Activated CD4-positive, alpha-beta T cell treated with anti-CD3 and anti-CD28 coated beads, Interleukin-10, Interleukin-2, amounts not matched to agents 100 ng/mL and 50 ng/mL, durations not matched to agents 16 hours and 8 hours (primary cell): ENCODE results near the gene PPT2.
"Not testable (repeated sequence)": the region's sequence is repeated elsewhere in the genome, so short reads cannot be mapped to it uniquely, and the experiment has no call there.

ENCODE experiments used
- DNase-seq: peaks from one replicate; pipeline ENCODE4 v3.0.0-alpha.2; 2020

The PPT2 gene

DNA sequence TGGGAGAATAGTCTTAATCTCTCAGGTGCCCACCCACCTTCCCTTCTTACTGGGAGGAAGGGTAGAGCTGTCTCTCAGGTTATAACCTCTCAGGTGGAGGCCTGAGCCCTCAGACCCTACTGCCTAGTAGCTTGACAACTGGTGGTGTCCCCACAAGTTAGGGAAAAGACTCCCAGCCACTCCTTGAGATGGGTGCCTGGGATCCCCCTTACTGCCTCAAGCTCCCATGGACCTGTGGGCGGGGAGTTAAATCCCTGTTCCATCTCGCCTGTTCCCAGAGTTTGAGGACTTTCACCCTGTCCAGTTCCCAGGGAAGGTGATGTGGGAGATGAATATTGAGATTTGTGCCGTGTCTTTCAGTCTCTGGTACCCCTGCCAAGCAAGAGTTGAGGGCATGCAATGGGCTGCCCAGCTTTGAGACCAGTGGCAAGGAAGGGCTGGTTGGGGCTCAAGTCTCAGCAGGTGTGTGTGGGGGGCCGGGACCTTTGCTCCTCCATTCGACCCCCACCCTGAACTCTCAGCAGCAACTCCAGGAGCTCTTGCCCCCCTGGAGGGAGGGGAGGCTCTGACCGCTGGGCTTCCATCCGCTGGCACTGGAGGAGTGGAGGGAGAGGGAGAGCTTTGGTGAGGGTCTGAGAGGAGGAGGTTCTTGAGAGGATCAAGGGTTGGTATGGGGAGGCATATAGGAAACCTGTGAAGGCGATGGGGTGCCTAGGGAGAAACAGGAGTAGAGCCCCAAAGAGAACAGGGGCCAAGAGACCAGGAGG is 37.2 kb downstream of the PPT2 start:
- DNase-seq: no peak

DNA sequence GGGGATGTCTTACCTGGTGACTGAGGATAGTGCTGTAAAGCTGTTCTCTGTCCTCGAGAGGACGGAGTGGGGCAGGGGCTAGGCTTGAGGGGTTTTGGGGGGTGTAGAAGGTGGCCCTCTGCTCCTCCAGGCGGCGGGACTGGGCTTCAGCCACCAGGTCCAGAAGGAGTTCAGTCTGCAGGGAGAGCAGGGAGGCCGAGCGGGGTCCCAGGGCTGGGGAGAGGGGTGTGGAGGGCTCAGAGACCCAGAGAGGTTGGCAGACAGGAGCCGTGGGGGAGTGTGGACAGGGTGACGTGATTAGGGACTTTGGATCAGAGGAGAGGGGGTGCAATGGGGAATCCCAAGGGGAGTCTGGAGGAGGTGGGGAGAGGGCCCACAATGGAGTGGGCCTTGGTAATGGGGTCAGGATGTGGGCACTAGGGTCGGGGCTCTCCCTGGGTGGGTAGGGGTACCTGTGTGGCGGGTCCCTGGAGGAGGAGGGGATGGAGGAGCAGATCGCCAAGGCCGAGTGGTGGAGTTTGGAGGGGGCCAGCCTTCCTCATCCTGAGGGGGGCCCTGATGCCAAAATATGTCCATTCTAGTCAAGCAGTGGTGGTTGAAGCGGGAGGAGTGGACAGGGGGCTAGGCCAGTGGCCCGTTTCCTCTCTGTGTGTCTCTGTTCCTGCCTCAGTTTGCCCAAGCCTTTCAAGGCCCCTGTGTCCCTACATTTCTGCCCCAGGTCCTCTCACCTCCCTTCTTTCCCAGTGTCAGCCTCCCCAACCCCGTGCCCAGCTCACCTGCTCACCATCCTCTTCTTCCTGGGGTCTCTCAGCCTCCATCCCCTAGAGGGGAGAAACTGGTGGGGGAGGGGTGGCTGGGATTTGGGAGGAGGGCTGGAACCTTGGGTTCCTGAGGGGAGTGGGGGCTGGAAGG is 38.0 kb downstream of the PPT2 start:
- no peak for DNase-seq

DNA sequence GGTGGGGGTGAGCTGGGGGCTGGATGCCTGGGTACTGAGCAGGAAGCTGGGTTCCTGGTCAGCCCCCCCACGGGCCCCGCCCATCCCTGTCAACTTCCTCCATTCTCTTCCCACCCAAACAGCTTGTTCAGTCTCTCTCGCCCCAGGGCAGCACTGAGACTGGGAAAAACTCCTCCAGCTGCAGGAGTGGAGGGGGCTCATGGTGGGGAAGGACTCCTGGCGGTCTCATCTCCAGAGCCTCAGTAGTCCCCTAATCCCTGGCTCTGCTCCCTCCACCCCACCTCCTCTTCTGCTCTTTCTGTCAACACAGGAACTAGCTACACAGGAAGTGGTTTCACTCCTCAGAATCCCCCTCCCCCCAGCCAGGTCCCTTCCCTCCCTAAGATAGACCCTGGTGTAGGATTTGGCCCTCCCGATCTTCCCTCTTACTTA is 38.7 kb downstream of the PPT2 start, which contains the start of gene GPSM3:
TSS of gene GPSM3 (minus strand) at position 36 of the 432 bp plus-strand sequence. CDS start 130 bp downstream, outside the sequence.
- peak; percentile 75 for DNase-seq

- DNase-seq: not testable (repeated sequence)
Measured at GRCh38 chr6:32193096-32193495, 39.2 kb downstream of the PPT2 start.

- DNase-seq: no peak
Measured at GRCh38 chr6:32194388-32194787, 40.4 kb downstream of the PPT2 start.

GRCh38 chr6:32194825-32195651 is 41.1 kb downstream of the PPT2 start:
- DNase-seq: peak; percentile 57

DNA sequence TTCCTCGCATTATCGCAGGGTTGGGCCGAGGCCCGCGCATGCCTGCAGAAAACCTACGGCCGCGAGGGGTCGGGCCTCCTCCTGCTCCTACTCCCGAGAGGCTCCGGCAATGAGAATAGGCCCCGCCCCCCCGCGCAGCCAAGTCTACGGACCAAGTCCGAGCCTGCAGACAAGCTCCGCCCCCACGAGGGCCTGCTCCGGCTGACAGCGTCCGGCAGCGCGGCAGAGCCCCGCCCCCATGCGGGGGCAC is 41.6 kb downstream of the PPT2 start:
- DNase-seq: peak; percentile 100

DNA sequence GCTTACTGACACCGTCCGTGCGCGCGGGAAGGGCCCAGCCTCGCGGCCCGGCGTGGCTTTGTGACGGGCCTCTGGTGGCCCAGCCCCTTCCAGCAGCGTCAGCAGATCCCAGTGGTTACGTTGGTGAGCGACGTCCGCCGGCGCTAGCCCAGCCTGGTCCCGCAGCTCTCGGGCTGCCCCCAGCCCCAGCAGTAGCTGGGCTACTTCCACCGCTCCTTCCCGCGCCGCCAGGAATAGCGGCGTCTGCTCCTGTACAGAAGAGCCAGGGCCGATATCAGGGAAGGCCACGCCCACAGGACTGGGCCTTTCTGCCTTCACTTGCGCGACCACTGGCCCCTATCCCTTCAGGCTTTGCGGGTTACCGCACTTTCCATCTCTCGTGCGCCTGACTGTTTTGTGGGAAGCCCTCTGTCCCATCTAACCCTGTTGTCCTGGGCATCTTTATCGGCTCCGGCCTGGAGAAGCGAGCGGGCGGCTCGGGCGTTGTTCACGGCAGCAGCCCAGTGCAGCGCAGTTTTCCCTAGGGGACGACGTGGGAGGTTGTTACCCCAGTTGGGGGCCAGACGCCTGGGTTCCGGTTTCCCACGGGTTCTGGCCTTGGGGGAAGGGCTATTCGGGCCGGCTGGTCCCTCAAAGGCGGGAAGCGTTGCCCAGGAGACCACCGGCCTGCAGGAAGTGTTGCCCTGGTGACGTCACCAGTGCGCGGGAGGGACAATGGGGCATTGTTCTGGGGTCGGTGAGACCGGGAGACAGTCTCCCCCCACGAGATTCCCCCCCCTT is 42.2 kb downstream of the PPT2 start:
- peak; percentile 79 for DNase-seq

- no peak for DNase-seq
Measured at GRCh38 chr6:32196682-32197616, 43.0 kb downstream of the PPT2 start.

- no peak for DNase-seq
Measured at GRCh38 chr6:32198345-32198696, 44.4 kb downstream of the PPT2 start.

DNA sequence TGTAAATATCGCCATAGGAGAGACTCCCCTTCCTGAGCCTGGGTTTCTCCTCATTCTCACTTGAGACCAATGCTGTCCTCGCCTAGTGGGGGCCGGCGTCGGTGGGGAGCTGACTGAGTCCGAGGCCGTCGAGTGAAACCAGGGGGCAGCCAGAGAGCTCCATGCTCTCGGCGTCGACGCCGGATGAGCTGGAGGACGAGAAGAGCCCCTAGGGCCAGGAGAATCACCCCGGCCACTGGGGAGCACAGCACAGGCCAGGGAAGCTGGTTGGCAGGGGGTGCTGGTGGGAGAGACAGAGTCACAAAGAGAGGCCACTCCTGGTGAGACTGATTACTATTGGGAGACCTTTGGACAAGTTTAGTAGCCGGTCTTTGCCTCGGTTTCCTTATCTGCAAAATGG is 44.9 kb downstream of the PPT2 start:
- DNase-seq: no peak

- DNase-seq: no peak
Measured at GRCh38 chr6:32200711-32201475, 47.0 kb downstream of the PPT2 start.

DNA sequence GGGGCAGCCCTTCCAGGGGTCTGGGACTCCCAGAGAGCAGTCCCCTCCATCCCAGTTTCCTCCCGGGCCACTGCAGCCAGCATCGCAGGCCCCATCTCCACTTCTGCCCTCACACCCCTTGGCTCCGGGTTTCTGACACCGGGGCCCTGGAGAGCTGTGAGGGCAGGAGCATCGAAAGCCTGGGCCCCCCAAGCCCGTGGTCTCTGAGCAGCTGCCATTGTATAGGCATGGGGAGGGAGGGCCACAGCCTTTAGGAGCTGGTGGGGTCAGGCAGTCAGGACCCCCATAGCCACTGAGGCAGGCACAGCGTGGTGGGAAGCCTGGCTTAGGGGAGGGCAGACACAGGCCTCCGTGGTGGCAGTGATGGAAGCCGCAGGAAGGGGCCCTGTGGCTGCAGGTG is 48.2 kb downstream of the PPT2 start:
- DNase-seq: no peak

GRCh38 chr6:32203426-32204267 is 49.7 kb downstream of the PPT2 start:
- DNase-seq: no peak

- no peak for DNase-seq
Measured at GRCh38 chr6:32204268-32204715, 50.4 kb downstream of the PPT2 start.

DNA sequence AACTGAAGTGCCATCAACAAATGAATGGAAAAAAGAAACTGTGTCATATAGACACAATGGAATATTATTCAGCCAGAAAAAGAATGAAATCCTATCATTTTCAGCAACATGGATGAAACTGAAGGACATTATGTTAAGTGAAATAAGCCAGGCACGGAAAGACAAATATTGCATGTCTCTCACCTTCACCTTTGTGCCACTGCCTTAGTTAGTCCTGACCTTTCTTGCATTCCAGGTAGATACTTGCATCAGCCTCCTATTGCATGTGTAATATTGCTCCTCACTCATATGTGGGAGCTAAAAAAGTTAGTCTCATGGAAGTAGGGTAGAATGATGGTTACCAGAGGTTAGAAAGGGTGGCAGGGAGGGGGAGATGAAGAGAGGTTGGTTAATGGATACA is 55.1 kb downstream of the PPT2 start:
- DNase-seq: no peak

GRCh38 chr6:32210191-32210601 is 56.3 kb downstream of the PPT2 start:
- no peak for DNase-seq

DNA sequence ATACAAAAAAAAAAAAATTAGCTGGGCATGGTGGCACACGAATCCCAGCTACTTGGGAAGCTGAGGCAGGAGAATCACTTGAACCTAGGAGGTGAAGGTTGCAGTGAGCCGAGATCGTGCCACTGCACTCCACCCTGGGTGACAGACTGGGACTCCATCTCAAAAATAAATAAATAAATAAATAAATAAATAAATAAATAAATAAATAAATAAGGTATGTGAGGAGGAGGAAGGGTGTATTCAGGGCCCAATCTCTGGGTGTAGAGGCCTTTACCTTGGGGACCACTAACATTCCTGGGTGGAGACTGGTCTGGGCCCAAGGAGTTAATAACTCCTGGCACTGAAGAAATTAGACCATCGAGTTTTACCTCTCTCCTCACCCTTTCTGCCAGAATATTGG is 57.5 kb downstream of the PPT2 start:
- not testable (repeated sequence) for DNase-seq

DNA sequence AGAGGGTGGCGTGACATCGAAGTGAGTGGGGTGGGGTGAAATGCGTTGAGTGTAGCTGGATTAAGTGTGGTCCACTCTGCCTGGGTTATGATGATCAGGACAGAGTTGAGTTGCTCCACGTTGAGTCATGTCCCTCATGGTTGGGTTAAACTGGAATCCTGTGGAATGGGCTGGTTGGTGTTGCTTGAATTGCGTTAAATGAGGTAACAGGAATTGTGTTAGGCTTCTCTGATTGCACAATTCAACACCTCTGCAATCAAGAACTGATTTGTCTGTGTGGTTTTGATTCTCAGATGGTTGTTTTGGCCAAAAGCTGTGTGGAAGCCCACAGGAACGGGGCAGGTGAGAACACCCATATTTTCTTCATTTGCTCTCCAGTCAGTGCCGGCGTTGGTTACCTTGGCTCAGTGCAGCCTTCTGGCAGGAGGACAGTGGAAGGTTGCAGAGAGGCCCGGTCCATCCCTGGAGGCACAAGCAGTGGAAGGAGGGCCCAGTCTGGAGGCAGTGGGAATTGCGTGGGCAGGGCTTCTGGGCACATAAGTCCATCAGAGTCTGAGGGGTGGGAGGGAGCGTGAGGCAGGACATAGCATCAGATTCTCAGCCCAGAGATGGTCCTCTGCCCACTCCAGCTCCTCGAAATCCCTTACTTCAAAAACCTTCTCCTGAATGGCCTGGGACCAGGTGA is 58.3 kb downstream of the PPT2 start:
- DNase-seq: no peak
